HL-60/S4 (cell line): ENCODE measurements around the gene SLIT3.
"Not testable (repeated sequence)": the region's sequence is repeated elsewhere in the genome, so short reads cannot be mapped to it uniquely, and the experiment has no call there.

ENCODE experiments used
- in situ Hi-C: fragments of 300-500 bp; cut with MboI; formaldehyde crosslinking; loops from 2 replicates; pipeline ENCODE4 v1.14.3; 2022; ENCODE audit warnings: low sequenced_read_pairs

SLIT3 gene

DNA sequence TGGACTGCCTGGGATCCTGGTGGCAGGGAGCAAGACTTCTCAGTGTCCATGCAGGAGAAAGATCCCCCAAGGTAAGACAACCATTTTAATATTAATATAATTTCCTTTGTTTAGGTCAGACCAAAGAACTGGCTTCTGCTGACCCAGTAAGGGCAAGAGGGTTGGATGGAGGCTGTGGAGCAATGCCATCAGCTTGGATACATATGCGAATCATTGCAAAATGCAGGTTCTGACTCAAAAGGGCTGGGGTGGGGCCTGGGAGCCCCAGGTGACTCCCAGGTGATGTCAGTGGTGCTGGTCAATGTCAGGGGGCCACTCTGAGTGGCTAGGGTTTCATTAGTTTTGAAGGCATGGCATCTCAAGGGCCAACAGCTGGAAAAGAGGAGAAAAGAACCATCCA lies 632.9 kb downstream of the SLIT3 start:
- in situ Hi-C loops, result no loop called here

DNA sequence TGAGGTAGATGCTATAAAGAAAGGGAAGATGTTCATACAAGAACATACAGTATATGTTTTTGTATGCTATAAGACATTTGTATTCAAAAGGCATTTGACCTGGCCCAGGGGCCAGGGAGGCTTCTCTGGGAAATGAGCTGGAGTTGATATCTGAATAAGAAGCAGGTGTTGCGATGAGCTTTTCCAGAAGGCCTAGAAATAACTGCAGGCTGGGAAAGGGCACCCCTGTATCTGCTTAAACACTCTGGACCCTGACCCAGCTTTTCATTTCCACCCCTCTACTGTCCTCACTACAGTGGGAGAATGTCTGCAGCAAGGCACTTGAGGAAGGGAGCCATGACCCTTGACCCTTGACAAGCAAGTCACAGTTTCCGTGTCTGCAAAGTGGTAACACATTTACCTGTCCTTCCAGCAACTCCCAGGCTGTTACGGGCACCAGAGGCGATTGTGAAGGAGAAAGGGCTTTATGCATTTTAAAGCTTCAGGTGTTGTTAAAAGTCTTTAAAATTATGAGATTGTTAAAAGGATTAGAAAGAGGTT lies 633.6 kb downstream of the SLIT3 start:
- in situ Hi-C loops, result no loop called here

GRCh38 chr5:168666356-168666755 lies 634.6 kb downstream of the SLIT3 start:
- in situ Hi-C loops, result no loop called here

GRCh38 chr5:168663276-168664004 lies 637.5 kb downstream of the SLIT3 start:
- in situ Hi-C loops, result no loop called here

GRCh38 chr5:168661593-168662485 lies 639.1 kb downstream of the SLIT3 start:
- in situ Hi-C loops, result no loop called here

GRCh38 chr5:168660691-168661090 lies 640.2 kb downstream of the SLIT3 start:
- in situ Hi-C loops, result no loop called here

- in situ Hi-C loops, result no loop called here
These were observed 641.6 kb downstream of the SLIT3 start for GRCh38 chr5:168659286-168659847.

- in situ Hi-C loops, result no loop called here
These were observed 642.5 kb downstream of the SLIT3 start for GRCh38 chr5:168658394-168658793.

- in situ Hi-C loops, result no loop called here
These were observed 644.3 kb downstream of the SLIT3 start for GRCh38 chr5:168656633-168657032.

- in situ Hi-C loops, result no loop called here
These were observed 645.6 kb downstream of the SLIT3 start for GRCh38 chr5:168655316-168655715.

- in situ Hi-C loops, result no loop called here
These were observed 646.7 kb downstream of the SLIT3 start for GRCh38 chr5:168654211-168654721.

DNA sequence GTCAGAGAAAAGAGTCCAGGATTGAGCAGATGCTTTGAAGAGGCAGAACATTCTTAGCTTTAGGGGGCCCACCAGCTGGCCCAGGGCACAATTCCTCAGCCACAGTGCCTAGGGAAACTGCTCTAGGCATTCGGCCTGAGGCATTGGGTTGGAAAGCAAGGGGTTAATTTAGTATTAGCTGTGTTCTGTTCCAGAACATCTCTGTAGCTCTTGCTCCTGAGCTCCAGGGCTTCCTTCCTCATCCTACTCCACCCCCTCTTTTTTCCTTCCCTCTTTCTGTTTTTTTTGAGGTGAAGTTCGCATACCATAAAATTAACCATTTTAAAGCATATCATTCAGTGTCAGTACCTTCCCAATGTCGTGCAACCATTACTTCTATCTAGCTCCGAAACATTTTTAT lies 647.3 kb downstream of the SLIT3 start:
- in situ Hi-C loops, result no loop called here

GRCh38 chr5:168651648-168652047 lies 649.3 kb downstream of the SLIT3 start:
- in situ Hi-C loops, result no loop called here

DNA sequence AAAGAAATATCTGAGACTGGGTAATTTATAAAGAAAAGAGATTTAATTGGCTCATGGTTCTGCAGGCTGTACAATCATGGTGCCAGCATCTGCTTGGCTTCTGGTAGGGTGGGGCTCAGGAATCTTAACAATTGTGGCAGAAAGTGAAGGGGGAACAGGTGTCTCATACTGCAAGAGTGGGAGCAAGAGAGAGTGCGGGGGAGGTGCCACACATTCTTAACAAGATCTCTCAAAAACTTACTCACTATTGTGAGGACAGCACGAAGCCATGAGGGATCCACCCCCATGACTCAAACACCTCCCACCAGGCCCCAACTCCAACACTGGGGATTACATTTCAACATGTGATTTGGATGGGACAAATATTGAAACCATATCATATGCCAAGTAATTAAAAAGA lies 651.6 kb downstream of the SLIT3 start:
- in situ Hi-C loops, result no loop called here

DNA sequence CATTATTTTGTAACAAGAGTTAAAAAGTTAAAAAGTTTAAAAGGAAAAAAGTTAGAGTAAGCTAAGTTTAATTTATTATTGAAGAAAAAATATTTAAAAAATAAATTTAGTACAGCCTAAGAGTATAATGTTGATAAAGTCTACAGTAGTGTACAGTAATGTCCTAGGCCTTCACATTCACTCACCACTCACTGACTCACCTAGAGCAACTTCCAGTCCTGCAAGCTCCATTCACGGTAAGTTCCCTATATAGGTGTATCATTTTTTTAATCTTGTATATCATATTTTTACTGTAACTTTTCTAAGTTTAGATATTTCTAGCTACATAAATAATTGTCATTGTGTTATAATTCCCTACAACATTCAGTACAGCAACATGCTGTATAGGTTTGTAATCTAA lies 652.4 kb downstream of the SLIT3 start:
- in situ Hi-C loops, result no loop called here

GRCh38 chr5:168648016-168648415 lies 652.9 kb downstream of the SLIT3 start:
- in situ Hi-C loops, result no loop called here

DNA sequence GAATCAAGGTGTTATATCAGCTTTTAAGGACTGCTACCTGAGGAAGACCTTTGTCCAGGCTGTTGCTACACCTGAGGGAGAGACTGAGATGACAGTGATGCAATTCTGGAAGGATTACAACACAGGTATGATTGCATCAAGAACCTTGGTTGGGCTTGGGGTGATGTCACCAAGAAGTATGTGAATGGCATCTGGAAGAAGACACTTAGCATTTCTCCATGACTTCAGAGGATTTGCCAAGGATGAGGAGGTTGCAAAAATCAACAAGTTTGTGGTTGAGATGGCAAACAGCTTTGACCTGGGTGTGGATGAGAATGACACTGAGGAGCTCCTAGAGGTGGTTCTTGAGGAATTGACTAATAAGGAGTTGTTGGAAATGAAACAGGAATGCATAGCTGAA lies 653.9 kb downstream of the SLIT3 start:
- in situ Hi-C loops, result no loop called here

GRCh38 chr5:168646335-168646734 lies 654.6 kb downstream of the SLIT3 start:
- in situ Hi-C loops, result no loop called here

GRCh38 chr5:168645195-168645594 lies 655.7 kb downstream of the SLIT3 start:
- in situ Hi-C loops, result no loop called here

- in situ Hi-C loops, result no loop called here
These were observed 658.9 kb downstream of the SLIT3 start for GRCh38 chr5:168642019-168642418.

DNA sequence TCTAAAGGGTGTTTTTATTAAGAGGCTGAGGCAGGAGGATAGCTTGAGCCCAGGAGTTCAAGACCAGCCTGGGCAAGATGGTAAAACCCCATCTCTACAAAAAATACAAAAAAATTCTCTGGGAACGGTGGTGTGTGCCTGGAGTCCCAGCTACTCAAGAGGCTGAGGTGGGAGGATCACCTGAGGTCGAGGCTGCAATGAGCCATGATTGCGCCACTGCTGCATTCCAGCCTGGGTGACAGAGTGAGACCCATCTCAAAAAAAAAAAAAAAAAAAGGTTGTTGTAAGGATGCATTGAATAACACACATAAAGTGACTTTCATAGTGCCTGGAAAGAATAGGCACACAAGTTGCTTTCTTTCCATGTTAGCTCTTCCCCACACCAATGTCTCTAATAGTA lies 662.1 kb downstream of the SLIT3 start:
- in situ Hi-C loops, result not testable (repeated sequence)
